Epithelial cell of umbilical artery (primary cell): ENCODE results near the gene KCNV2. TPM values are rescaled to one million over a fixed set of nuclear protein-coding genes. Genes with fewer than 3 reads are reported as not detected.

Experiments
- total RNA-seq: library from RNA; depleted of rRNA; stranded (reverse); fragments of >200 nt; gene quantifications from 2 replicates; pipeline ENCODE4 v1.2.3, GENCODE V29; 2014

The KCNV2 gene
- total RNA-seq, result not detected in 2 replicates

DNA sequence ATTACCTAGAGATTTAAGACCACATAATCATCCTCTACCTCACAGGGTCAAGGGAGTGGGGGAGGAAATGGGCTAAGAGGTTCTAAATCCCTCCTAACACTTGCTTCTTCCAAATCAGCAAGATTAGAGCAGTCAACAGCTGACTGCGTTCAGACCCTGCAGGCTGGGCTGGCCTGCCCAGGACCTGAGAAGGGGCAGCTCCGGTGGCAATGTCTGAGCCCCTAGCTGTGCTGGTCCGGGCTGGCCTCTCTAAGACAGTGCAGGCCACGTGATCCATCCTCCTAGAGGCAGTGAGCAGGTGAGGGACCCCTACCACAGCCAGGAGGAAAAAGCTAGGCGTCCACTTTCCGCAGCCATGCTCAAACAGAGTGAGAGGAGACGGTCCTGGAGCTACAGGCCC, at the start of gene KCNV2:
TSS of gene KCNV2 (plus strand) at position 126 of the 400 bp plus-strand sequence. CDS start at position 356, 230 bp downstream.

Other genes with a start within 250 kb of the KCNV2 start
- gene VLDLR, start 95.7 kb upstream of the KCNV2 start, total RNA-seq, result 4.7 and 9.7 TPM in 2 replicates
- 64.4 and 65.3 TPM in 2 replicates for gene PUM3, start 126.6 kb downstream of the KCNV2 start, total RNA-seq